Measurements from ENCODE around the gene SHISA9. TPM values are rescaled to one million over a fixed set of nuclear protein-coding genes. Genes with fewer than 3 reads are reported as not detected.

SHISA9 gene
- total RNA-seq, 4 donors from 2014 or later, result 3.6 to 10.8 (median 4.6) TPM

DNA sequence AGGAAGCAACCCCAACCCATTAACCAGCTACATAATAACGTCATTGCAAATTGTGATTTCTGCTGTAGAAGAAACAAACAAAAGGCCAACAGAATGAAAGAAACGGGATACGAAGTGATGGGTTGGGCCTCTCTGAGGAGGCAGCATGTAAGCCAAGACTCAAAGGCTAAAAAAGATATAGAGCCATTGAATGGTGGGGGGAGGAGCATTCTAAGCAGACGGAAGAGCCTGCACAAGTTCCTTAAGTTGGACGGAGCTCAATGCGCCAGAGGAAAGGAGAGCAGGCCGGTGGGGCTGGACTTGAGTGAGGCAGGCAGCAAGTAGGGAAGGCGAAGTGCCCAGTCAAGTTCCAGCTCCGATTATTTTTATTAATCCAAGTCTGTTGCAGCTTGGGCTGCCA is 160.3 kb downstream of the SHISA9 start:
- no peaks in the 10 kb centered on the region for H3K4me1 ChIP-seq
- peaks cover 0 to 7% (median 0%) of the 10 kb centered on the region in 4 donors for H3K9me3 ChIP-seq
- peaks cover 0 to 2% (median 0%) of the 10 kb centered on the region in 4 donors for H3K27me3 ChIP-seq
- H3K27ac ChIP-seq (replicated peaks in 1 of 4), result no peak overlapping the region
- intact Hi-C loops (cut with DNase I), result no loop called here
- no peak for TF ChIP-seq POLR2AphosphoS5 (IDR thresholded peaks at IDR 0.05)
- no peak for DNase-seq (ENCODE audit: extremely low spot score)
- no peak overlapping the region for H3K4me3 ChIP-seq
- H3K36me3 ChIP-seq, result no peaks in the 10 kb centered on the region
- 68% methylated on average over 9 of the region's 9 CpGs for WGBS

DNA sequence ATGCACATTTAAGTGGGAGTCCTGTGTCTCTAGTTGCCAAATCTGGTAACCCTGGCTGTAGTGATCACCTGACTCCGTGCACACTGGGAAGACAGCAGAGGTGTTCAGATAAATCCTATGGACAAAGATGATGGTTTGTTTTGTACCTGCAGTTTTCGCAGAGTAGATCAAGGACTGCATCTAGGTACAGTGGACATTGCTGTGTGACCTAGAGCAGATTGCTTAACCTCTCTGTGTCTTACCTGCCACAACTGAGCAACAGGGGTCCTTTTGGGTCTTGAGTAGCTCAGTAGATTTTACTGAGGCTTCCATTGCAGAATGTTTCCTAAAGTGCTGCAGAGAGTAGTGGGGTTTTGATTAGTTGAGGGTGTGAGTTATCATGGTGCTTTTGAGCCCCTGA is 160.8 kb downstream of the SHISA9 start:
- Histone ChIP-seq H3K36me3 (no peaks in the 10 kb centered on the region), H3K4me3 (no peak overlapping the region), H3K27ac (replicated peaks in 1 of 4) (no peak overlapping the region), H3K4me1 (no peaks in the 10 kb centered on the region), H3K27me3 (peaks cover 0 to 4% (median 0%) of the 10 kb centered on the region in 4 donors), H3K9me3 (peaks cover 0 to 7% (median 0%) of the 10 kb centered on the region in 4 donors)
- no peak for DNase-seq (ENCODE audit: extremely low spot score)
- 86% methylated on average over 2 of the region's 2 CpGs for WGBS
- intact Hi-C loops (cut with DNase I), result no loop called here
- no peak for TF ChIP-seq POLR2A (IDR thresholded peaks at IDR 0.05; ENCODE audit: low read depth)
- TF ChIP-seq, protein P1, sequence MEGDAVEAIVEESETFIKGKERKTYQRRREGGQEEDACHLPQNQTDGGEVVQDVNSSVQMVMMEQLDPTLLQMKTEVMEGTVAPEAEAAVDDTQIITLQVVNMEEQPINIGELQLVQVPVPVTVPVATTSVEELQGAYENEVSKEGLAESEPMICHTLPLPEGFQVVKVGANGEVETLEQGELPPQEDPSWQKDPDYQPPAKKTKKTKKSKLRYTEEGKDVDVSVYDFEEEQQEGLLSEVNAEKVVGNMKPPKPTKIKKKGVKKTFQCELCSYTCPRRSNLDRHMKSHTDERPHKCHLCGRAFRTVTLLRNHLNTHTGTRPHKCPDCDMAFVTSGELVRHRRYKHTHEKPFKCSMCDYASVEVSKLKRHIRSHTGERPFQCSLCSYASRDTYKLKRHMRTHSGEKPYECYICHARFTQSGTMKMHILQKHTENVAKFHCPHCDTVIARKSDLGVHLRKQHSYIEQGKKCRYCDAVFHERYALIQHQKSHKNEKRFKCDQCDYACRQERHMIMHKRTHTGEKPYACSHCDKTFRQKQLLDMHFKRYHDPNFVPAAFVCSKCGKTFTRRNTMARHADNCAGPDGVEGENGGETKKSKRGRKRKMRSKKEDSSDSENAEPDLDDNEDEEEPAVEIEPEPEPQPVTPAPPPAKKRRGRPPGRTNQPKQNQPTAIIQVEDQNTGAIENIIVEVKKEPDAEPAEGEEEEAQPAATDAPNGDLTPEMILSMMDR (IDR thresholded peaks at IDR 0.05), result no peak
- no peak for TF ChIP-seq EP300 (IDR thresholded peaks at IDR 0.05)
- no peak for TF ChIP-seq POLR2AphosphoS5 (IDR thresholded peaks at IDR 0.05)

DNA sequence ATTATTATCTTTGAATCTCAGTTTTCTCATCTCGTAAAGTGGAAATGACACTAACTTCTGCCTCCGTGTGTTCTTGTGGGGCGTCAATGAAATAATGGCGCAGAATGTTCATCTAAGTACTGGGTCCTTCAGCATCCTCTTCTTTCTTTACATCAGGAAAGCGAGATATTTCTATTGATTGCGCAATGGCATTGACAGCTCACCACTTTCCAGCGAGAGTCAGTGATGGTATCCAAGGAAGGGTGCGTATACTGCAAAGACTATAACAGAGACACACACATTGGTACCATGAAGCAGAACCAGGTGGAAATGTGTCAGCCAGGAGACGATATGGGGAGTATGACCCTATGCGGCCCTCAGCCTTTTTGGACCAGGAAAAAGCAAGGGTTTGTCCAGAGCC is 162.1 kb downstream of the SHISA9 start:
- 90% methylated on average over 10 of the region's 10 CpGs for WGBS
- Histone ChIP-seq H3K4me1 (no peaks in the 10 kb centered on the region), H3K27ac (replicated peaks in 1 of 4) (no peak overlapping the region), H3K9me3 (peaks cover 0 to 7% (median 0%) of the 10 kb centered on the region in 4 donors), H3K36me3 (no peaks in the 10 kb centered on the region), H3K4me3 (no peak overlapping the region), H3K27me3 (peaks cover 0 to 4% (median 0%) of the 10 kb centered on the region in 4 donors)
- intact Hi-C loops (cut with DNase I), result no loop called here
- TF ChIP-seq, protein P1 (IDR thresholded peaks at IDR 0.05), result no peak
- TF ChIP-seq POLR2AphosphoS5 (IDR thresholded peaks at IDR 0.05) (no peak), POLR2A (IDR thresholded peaks at IDR 0.05; ENCODE audit: low read depth) (no peak), EP300 (IDR thresholded peaks at IDR 0.05) (no peak)
- DNase-seq (ENCODE audit: extremely low spot score), result no peak

DNA sequence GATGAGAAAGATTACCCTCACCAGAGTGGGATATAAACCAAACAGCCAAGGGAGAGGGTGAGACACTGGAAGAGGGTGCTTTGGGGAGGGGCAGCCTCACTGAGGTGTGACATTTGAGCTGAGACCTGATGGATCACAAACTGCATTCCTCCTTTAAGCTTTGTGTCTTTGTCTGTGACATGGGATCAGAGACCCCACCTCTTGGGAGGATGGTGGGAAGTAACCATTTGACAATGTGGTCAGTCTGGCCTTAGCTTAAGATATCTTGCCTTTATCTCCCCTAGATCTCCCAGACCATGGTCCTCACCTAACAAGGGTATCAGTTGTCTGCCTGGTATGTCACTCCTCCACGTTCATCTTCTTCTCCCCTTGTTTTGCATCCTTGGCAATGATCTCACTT is 163.4 kb downstream of the SHISA9 start:
- intact Hi-C loops (cut with DNase I), result no loop called here
- 25% methylated on average over 1 of the region's 1 CpG for WGBS
- Histone ChIP-seq H3K4me1 (no peaks in the 10 kb centered on the region), H3K9me3 (peaks cover 0 to 7% (median 0%) of the 10 kb centered on the region in 4 donors), H3K27ac (replicated peaks in 1 of 4) (no peak overlapping the region), H3K4me3 (no peak overlapping the region), H3K36me3 (no peaks in the 10 kb centered on the region), H3K27me3 (peaks cover 0 to 4% (median 0%) of the 10 kb centered on the region in 4 donors)
- DNase-seq (ENCODE audit: extremely low spot score), result no peak
- no peak for TF ChIP-seq EP300 (IDR thresholded peaks at IDR 0.05)
- no peak for TF ChIP-seq POLR2A (IDR thresholded peaks at IDR 0.05; ENCODE audit: low read depth)
- TF ChIP-seq, protein P1 (IDR thresholded peaks at IDR 0.05), result no peak
- TF ChIP-seq POLR2AphosphoS5 (IDR thresholded peaks at IDR 0.05), result no peak

DNA sequence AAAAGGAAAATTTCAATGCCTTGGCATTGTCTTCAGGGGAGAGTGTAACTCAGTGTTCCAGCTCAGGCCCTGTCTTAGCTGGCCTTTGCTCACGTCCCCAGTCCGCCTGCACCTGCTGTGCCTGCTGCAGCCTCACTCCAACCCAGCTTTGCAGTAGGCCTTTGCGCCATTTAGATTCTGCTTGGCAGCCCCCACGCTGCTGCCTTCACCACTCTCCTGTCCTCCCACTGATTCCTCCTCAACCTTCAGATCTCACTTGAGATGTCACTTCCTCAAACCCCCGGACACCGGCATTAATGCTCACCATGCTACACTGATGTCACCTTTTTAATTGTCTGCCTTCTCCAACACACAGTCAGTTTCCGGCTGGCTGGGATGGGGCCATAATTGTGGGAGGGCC is 166.2 kb downstream of the SHISA9 start:
- Histone ChIP-seq H3K4me1 (peaks cover 0 to 4% (median 0%) of the 10 kb centered on the region in 4 donors), H3K9me3 (peaks cover 0 to 7% (median 0%) of the 10 kb centered on the region in 4 donors), H3K36me3 (no peaks in the 10 kb centered on the region), H3K27me3 (peaks cover 0 to 9% (median 0%) of the 10 kb centered on the region in 4 donors), H3K27ac (replicated peaks in 1 of 4) (no peak overlapping the region), H3K4me3 (no peak overlapping the region)
- TF ChIP-seq EP300 (IDR thresholded peaks at IDR 0.05), result no peak
- DNase-seq (ENCODE audit: extremely low spot score), result no peak
- intact Hi-C loops (cut with DNase I), result no loop called here
- 86% methylated on average over 7 of the region's 7 CpGs for WGBS

Measured in esophagus muscularis mucosa (tissue), 4 donors.